Lower leg skin (tissue), 3 donors: Measurements from ENCODE around the gene SPATA2.

Experiments
- CTCF ChIP-seq, 3 donors: fragments of 450-650 bp; IDR thresholded peaks; one replicate each; pipeline ENCODE4 v1.5.1; 2016; ENCODE audit warnings: antibody characterized with exemption in 3 of 3, mild to moderate bottlenecking in 3 of 3, moderate library complexity in 2 of 3
- POLR2A ChIP-seq, 2 donors: fragments of 450-650 bp; IDR thresholded peaks; one replicate each; pipeline ENCODE4 v1.6.1; 2016 to 2017; ENCODE audit warnings: antibody characterized with exemption in 2 of 2, mild to moderate bottlenecking in 1 of 2, moderate library complexity in 1 of 2

GRCh38 chr20:49871391-49871948 is 43.9 kb downstream of the SPATA2 start:
- TF ChIP-seq CTCF (IDR thresholded peaks at IDR 0.05) (no peak), POLR2A (IDR thresholded peaks at IDR 0.05) (no peak)
